Endothelial cell of umbilical vein (primary cell): ENCODE results near the gene EPC2. TPM values are rescaled to one million over a fixed set of nuclear protein-coding genes. Genes with fewer than 3 reads are reported as not detected.

Source experiments
- BruUV-seq: library from RNA; stranded (reverse); fragments of 400-500 nt; replicated peaks from 2 replicates; lab custom pipeline; 2021; lab: Mats Ljungman, UMichigan
- CTCF ChIA-PET: fragments of 300-600, 350-600 bp; sonication (Branson Sonifier 250); formaldehyde crosslinking; loops from one replicate; lab custom pipeline; 2021; ENCODE audit warnings: antibody characterized with exemption, inconsistent platforms; lab: Charles Lee
- POLR2A ChIA-PET: fragments of 300-600, 350-600 bp; sonication (Branson Sonifier 250); formaldehyde crosslinking; loops from one replicate; lab custom pipeline; 2021; ENCODE audit warnings: antibody characterized with exemption, inconsistent platforms; lab: Charles Lee
- DNase-seq: peaks from one replicate; pipeline ENCODE4 v3.0.0-alpha.2; 2011; ENCODE audit warnings: low read depth, low spot score
- FAIRE-seq: peaks from 2 replicates; lab custom pipeline; 2011; peaks lifted over from hg19 to GRCh38; lab: Jason Lieb, UNC
- H2AFZ ChIP-seq: 2 replicates; pipeline ENCODE4 v1.6.0; 2012; ENCODE audit warnings: low read depth, low read length, control low read depth, inconsistent platforms
- H3K27ac ChIP-seq: 2 replicates; pipeline ENCODE4 v1.5.1; 2011; ENCODE audit warnings: low read depth, mild to moderate bottlenecking, control low read depth, low read length, moderate library complexity; ENCODE audit not compliant: insufficient read depth
- H3K27me3 ChIP-seq, 2 experiments: 2 replicates each; pipeline versions ENCODE4 v1.6.0 to v1.6.1; 2011; ENCODE audit warnings: low read length in 2 of 2, mixed read lengths in 1 of 2; ENCODE audit not compliant: control insufficient read depth in 2 of 2, insufficient read depth in 2 of 2
- H3K36me3 ChIP-seq, 2 experiments: 2 replicates in 1 of 2; 3 replicates in 1 of 2; pipeline ENCODE4 v1.5.1; 2011; ENCODE audit warnings: low read length in 2 of 2, mild to moderate bottlenecking in 1 of 2, moderate library complexity in 1 of 2; ENCODE audit not compliant: control insufficient read depth in 2 of 2, insufficient read depth in 2 of 2; ENCODE audit errors: extremely low read depth in 1 of 2
- H3K4me1 ChIP-seq: 3 replicates; pipeline ENCODE4 v1.5.1; 2011; ENCODE audit warnings: mild to moderate bottlenecking, low read length; ENCODE audit not compliant: control insufficient read depth, insufficient read depth; ENCODE audit errors: extremely low read depth
- H3K4me2 ChIP-seq: 2 replicates; pipeline ENCODE4 v1.6.1; 2011; ENCODE audit warnings: low read length, control low read depth, mixed read lengths; ENCODE audit not compliant: insufficient read depth
- H3K4me3 ChIP-seq, 3 experiments: fragments of 200-600 bp in 1 of 3; sonication (generic), shearing (Covaris generic) in 1 of 3; replicated peaks in 1 of 3; 2 replicates each; pipeline ENCODE4 v1.5.1; 2011 to 2016; ENCODE audit warnings: control low read depth in 3 of 3, low read length in 3 of 3, mild to moderate bottlenecking in 2 of 3, inconsistent platforms in 1 of 3, low read depth in 1 of 3, moderate library complexity in 1 of 3; ENCODE audit not compliant: insufficient read depth in 1 of 3
- H3K79me2 ChIP-seq: 2 replicates; pipeline ENCODE4 v1.6.0; 2012; ENCODE audit warnings: low read length, inconsistent platforms; ENCODE audit not compliant: control insufficient read depth, insufficient read depth
- H3K9ac ChIP-seq: replicated peaks from 2 replicates; pipeline ENCODE3; 2011; ENCODE audit warnings: low read length, control low read depth; ENCODE audit not compliant: insufficient read depth; ENCODE audit errors: extremely low read depth
- H3K9me1 ChIP-seq: replicated peaks from 3 replicates; pipeline ENCODE4 v1.6.0; 2011; ENCODE audit warnings: mild to moderate bottlenecking, low read length; ENCODE audit not compliant: control insufficient read depth, insufficient read depth; ENCODE audit errors: extremely low read depth
- H3K9me3 ChIP-seq: replicated peaks from 2 replicates; pipeline ENCODE4 v1.5.1; 2012; ENCODE audit warnings: low read length, inconsistent platforms; ENCODE audit not compliant: control insufficient read depth, insufficient read depth
- H4K20me1 ChIP-seq: replicated peaks from 2 replicates; pipeline ENCODE3; 2011; ENCODE audit warnings: mild to moderate bottlenecking, low read length; ENCODE audit not compliant: control insufficient read depth, insufficient read depth; ENCODE audit errors: extremely low read depth
- CTCF ChIP-seq, 2 donors: IDR thresholded peaks; 1 replicate in 1 of 2; 2 replicates in 1 of 2; pipeline ENCODE4 v1.5.1; 2011; ENCODE audit warnings: low read length in 2 of 2, mild to moderate bottlenecking in 2 of 2, moderate library complexity in 2 of 2, control low read depth in 1 of 2, inconsistent platforms in 1 of 2, low read depth in 1 of 2; ENCODE audit not compliant: insufficient read depth in 1 of 2; ENCODE audit errors: extremely low read depth in 1 of 2
- EZH2 ChIP-seq: IDR thresholded peaks from 2 replicates; pipeline ENCODE4 v1.6.1; 2012; ENCODE audit warnings: borderline replicate concordance, low read depth, mild to moderate bottlenecking, moderate library complexity, low read length, inconsistent platforms; ENCODE audit not compliant: severe bottlenecking
- FOS ChIP-seq: IDR thresholded peaks from 2 replicates; pipeline ENCODE4 v1.6.1; 2011; ENCODE audit warnings: mild to moderate bottlenecking, low read length, moderate library complexity, borderline replicate concordance; ENCODE audit not compliant: insufficient read depth
- GATA2 ChIP-seq: IDR thresholded peaks from 2 replicates; pipeline ENCODE4 v1.7.0; 2011; ENCODE audit warnings: low read depth, mild to moderate bottlenecking, moderate library complexity, mixed read lengths, low read length; ENCODE audit not compliant: insufficient read length, insufficient read depth
- JUN ChIP-seq: IDR thresholded peaks from 2 replicates; pipeline ENCODE4 v1.6.1; 2011; ENCODE audit warnings: borderline replicate concordance, low read depth; ENCODE audit not compliant: insufficient read length, insufficient read depth
- MYC ChIP-seq: IDR thresholded peaks from one replicate; pipeline ENCODE4 v1.6.1; 2011; ENCODE audit warnings: mild to moderate bottlenecking, low read depth, low read length
- POLR2A ChIP-seq: IDR thresholded peaks from 2 replicates; pipeline ENCODE4 v1.6.1; 2012; ENCODE audit warnings: low read depth, mild to moderate bottlenecking, control low read depth, low read length
- POLR2AphosphoS5 ChIP-seq: IDR thresholded peaks from 2 replicates; pipeline ENCODE4 v1.6.1; 2012; ENCODE audit warnings: low read depth, mild to moderate bottlenecking, control low read depth, low read length, moderate library complexity; ENCODE audit not compliant: insufficient read depth
- dilution Hi-C: fragments of 300-500 bp; cut with MboI; formaldehyde crosslinking; loops from one replicate; pipeline ENCODE4 v1.15.0; 2019; ENCODE audit warnings: low sequenced_read_pairs; ENCODE audit not compliant: extremely low pct_ligation_motif_present
- intact Hi-C: fragments of 100-400 bp; cut with micrococcal nuclease; formaldehyde crosslinking; loops from one replicate; pipeline ENCODE4 v1.10.0; 2022
- polyA plus RNA-seq, 4 experiments: library from polyadenylated mRNA; depleted of rRNA in 3 of 4; stranded (reverse) in 3 of 4; unstranded in 1 of 4; fragments of >200 nt; gene quantifications; 2 replicates each; pipeline versions ENCODE4 v1.2.1 to v1.2.3, GENCODE V29; 2011 to 2012; ENCODE audit warnings: missing spikeins in 1 of 4
- total RNA-seq: library from RNA; stranded (reverse); gene quantifications from 2 replicates; pipeline ENCODE4 v1.2.3, GENCODE V29; 2021
- TF ChIP-seq, protein P1 (sequence below): IDR thresholded peaks from 2 replicates; pipeline ENCODE4 v1.6.1; 2011; ENCODE audit not compliant: insufficient read depth, insufficient read length

Gene EPC2
- total and polyA plus RNA-seq, 2 donors (not counting 3 experiments of a cell fraction or from before 2014, with no cell fraction given): 15.1 to 25.2 TPM

- Histone ChIP-seq H3K4me3 (no peak overlapping the region), H3K27ac (no peak overlapping the region), H3K79me2 (peaks cover 36% of the 10 kb centered on the region), H3K36me3 (no peaks in the 10 kb centered on the region), H3K9me3 (no peaks in the 10 kb centered on the region), H4K20me1 (no peaks in the 10 kb centered on the region), H3K9me1 (no peaks in the 10 kb centered on the region), H3K27me3 (no peaks in the 10 kb centered on the region), H2AFZ (no peak overlapping the region), H3K9ac (no peak overlapping the region), H3K4me1 (no peaks in the 10 kb centered on the region), H3K4me2 (no peak overlapping the region)
- BruUV-seq: no TSS peak
- FAIRE-seq (no peak), DNase-seq (no peak)
- dilution Hi-C loops: no loop called here
- intact Hi-C loops: no loop called here
- ChIA-PET POLR2A (no interaction called here), CTCF (interaction anchor here (0.7 kb wide), 1 partner anchor 193 kb away, joined by 3 read pairs; no protein-coding TSS in a partner anchor)
- no peak for TF ChIP-seq FOS
- no peak for TF ChIP-seq EZH2
- TF ChIP-seq JUN: no peak
- TF ChIP-seq, protein P1, sequence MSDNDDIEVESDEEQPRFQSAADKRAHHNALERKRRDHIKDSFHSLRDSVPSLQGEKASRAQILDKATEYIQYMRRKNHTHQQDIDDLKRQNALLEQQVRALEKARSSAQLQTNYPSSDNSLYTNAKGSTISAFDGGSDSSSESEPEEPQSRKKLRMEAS: no peak
- no peak for TF ChIP-seq GATA2
- no peak for TF ChIP-seq MYC
- no peak for TF ChIP-seq POLR2AphosphoS5
- no peak for TF ChIP-seq POLR2A
- TF ChIP-seq CTCF (IDR thresholded peaks at IDR 0.05; ENCODE audit: extremely low read depth in 1 of 2, insufficient read depth in 1 of 2, low read depth in 1 of 2, low read length in 2 of 2): no peak
Observed at GRCh38 chr2:148701877-148702276, 57.3 kb downstream of the EPC2 start.
